Inflammatory macrophage treated with lipopolysaccharide for 1 hour (primary cell): ENCODE data around the gene NPAS3.

Source experiments
- DNase-seq, 2 donors: peaks; one replicate each; pipeline ENCODE4 v3.0.0-alpha.2; 2020 to 2022

The NPAS3 gene

GRCh38 chr14:33814010-33814409, 875.3 kb downstream of the NPAS3 start:
- DNase-seq: no peak

DNA sequence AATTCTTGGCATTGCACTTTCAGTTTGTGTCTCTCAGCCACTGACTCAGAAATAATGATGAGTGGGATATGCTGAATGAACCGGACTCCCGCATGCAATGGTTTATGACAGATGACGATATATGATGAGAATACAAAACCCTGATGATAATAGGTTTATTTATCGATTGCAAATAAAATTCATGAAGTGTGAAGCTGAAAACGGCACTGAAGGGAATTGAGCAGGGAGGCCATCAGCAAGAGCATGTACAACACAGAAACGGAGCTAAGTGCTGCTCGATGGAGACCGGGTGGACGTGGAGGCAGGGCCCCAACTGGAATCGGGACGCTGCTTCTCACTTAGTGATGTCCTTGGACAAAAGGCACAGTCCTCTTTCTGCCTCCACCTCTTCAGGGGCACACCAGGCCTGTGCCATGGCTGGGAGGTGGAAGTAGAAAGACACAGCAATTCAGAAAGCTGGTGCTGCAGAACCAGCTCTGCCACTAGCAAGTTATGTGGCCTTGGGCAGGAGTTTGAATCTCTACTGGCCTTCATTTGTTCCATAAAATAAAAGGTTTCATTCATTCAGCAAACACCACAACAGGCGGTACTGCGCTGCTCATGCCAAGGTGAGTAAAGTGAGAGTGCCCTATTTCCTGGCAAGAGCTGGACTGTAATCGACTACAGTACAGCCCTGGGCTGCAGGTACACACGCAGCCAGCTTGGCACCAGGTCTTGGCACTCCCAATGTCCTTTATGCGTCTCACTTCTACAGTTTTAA, 895.2 kb downstream of the NPAS3 start:
- no peak for DNase-seq

GRCh38 chr14:33834466-33835260, 896.0 kb downstream of the NPAS3 start:
- no peak for DNase-seq

DNA sequence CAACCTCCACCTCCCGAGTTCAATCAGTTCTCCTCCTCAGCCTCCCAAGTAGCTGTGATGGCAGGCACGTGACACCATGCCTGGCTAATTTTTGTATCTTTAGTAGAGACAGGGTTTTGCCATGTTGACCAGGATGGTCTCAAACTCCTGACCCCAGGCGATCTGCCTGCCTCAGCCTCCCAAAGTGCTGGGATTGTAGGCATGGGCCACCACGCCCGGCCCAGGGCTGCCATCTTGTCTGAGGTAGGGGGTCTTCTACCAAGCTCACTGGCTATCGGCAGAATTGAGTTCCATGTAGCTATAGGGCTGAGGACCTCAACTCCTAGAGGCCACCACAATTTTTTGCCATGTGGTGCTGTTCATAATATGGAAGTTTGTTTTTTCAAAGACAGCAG, 896.6 kb downstream of the NPAS3 start:
- no peak for DNase-seq

DNA sequence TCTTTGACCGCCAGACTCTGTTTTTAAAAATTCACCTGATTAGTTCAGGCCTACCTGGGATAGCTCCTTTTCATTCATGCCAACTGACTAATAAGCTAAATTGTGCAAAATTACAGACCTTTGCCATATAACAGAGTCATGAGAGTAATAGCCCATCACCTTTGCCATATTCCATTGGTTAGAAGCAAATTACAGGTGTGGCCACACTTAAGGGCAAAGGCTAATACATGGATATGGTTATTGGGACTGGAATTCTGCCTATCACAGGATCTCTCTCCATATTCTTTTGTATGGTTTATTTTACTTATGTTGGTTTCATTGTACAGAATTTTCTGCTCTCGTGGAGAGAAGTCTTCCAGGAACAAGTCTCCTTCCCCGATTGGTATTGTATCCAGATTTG, 897.0 kb downstream of the NPAS3 start:
- DNase-seq: no peak

DNA sequence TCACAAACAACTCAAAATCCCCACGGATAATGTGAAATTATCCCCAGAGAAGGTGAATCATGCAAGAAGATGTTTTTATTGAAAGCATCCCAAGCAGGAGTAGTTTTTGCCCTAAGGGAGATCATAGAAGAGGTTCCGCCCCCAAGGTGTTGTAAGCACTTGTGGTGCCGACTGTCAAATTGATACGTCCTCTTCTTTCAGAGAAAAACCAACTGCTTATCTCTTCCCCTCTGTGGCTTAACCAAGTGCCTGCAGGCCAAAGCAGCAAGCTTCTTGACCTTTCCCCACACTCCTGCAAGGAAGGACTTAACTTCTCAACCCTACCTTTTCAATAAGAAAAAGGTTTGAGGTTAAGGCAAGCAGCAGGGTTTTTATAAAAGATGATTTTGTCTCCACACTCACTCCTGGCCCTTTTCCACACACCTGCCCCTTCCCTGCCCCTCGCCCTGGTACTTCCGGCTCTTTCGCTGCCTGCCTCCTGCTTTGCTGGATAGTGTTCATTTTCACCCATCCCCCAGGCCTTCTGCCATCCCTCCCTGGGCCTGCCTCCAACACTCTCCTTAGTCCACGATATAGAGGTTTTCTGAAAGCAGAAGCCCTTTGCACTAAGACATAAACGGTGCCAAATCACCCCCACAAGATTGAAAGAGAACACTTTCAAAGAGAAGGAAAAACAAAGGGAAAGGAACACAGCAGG, 897.7 kb downstream of the NPAS3 start:
- DNase-seq: no peak

- DNase-seq: no peak
These were observed 898.4 kb downstream of the NPAS3 start for GRCh38 chr14:33836900-33837577.

DNA sequence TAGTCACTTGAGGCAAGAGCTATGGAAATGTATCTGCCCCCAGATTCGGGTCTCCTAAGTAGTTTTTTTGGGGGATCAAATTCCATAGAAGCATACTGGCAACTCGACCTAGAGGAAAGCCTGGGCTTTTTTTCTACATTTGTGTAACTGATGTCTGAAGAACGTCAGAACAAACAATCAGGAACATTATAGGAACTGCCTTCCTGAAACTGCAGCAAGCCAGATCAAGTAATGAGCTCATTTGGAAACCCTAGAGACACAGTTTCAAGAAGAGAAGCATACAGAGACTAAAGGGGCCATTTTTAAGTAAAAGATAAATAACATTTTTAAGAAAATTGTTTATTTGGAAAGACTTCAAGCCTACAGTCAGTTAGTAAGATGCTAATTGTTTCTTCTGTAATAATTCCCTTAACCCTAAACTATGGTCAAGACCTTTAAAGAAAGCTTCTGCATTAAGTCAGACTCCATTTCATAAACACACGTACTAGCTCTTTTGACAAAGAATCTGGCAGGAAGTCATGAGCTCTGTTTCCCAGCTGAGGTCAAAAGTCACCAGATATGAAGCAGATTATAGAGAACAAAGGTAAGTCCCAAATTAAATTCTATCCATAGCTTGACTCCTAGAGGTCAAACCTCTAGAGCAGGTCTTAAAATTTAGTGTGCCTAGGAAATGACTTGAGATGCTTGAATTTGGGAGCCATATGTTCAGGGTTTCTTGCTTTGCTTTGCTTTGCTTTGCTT, 899.4 kb downstream of the NPAS3 start:
- DNase-seq: no peak

- DNase-seq: peak; percentile 15 to 68
These were observed 900.8 kb downstream of the NPAS3 start for GRCh38 chr14:33839193-33840076.

DNA sequence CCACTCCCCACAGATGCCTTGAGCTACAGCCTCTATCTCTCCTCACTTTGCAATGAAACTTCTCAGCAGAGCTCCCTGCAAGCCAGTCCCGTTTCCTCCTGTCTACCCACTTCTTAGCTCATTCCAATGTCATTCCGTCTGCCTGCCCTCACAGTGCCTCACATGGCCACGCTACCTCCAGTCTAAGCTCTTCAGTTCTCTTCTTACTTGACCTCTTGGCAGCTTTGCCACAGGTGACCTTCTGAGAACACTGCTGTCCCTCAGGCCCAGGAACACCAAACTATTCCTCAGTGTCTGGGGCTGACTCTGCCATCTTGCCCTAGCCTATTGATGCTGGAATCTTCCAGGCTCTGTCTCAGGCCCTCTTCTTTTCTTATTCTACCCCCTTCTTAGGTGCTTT, 902.1 kb downstream of the NPAS3 start:
- DNase-seq: no peak

DNA sequence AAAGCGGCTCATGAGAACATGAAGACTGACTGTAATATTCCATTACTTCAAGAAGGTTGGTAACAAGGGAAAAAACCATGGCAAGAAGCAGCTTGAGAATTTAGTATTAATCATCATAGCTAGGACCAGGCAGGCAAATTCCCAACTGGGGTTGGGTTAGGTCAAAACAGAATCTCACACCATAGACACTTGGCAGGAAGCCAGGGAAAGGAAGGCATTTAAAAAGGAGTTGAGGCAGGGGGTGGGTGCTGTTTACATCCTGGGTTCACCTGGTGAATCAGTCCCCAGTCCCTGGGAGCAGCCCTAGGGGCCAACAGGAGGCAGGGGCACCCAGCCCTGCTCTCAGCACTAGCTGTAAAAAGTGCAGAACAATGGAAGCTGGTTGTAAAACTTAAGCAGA, 903.6 kb downstream of the NPAS3 start:
- DNase-seq: no peak

DNA sequence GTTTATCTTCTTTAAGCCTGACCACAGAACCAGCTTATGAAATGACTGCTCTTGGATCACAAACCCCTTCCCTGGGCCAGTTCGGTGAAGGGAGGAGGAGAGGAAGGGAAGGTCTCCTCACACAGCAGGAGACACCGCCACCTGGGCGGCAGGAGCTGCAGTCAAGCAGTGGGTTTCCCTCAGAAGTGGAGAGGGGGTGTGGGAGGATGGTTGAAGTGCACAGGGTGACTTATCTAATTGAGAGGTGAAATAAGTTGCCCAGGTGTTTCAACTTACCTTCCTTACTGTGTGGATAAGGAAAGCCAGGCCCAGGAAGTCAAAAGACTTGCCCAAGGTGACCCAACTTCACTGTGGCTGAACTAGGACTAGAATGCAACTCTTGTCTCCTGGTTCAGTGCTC, 905.4 kb downstream of the NPAS3 start:
- DNase-seq: no peak

GRCh38 chr14:33846100-33846824, 907.6 kb downstream of the NPAS3 start:
- DNase-seq: no peak

DNA sequence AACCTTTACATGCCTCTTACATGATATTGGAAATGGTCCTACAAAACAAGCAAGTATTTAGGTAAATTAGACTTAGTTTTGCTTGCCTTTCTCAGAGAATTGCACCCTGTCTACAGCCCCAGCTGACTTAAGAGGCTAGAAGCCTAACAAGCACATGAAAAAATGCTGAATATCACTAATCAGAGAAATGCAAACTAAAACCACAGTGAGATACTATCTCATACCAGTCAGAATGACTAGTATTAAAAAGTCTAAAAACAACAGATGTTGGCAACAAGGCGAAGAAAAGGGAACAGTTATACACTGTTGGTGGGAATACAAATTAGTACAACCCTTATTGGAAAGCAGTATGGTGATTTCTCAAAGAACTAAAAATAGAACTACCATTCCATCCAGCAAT, 908.4 kb downstream of the NPAS3 start:
- DNase-seq: no peak

GRCh38 chr14:33848009-33848408, 909.3 kb downstream of the NPAS3 start:
- no peak for DNase-seq

- DNase-seq: peak; percentile 8 to 34
These were observed 910.2 kb downstream of the NPAS3 start for GRCh38 chr14:33848706-33849454.

GRCh38 chr14:33849455-33849801, 910.7 kb downstream of the NPAS3 start:
- DNase-seq: no peak

GRCh38 chr14:33850826-33851225, 912.1 kb downstream of the NPAS3 start:
- DNase-seq: no peak

DNA sequence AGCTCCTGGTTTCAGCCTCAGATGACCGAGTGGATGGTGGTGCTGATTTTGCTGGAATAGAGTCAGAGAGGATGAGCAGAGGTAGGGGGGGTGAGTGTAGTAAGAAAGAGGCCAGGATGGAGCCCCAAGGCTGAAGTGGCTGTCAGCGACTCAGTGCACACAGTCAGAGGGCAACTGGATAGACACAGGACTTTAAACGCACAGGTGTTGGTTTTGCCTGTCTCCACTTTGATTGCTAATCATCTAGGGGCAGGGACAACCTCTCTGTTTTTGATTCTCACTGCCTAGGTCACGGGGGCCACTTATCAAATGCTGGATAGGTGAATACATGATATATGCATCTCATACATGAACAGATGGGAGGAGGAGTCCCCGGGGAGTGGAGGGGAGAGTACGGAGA, 912.7 kb downstream of the NPAS3 start:
- DNase-seq: no peak

GRCh38 chr14:33851931-33852330, 913.3 kb downstream of the NPAS3 start:
- DNase-seq: no peak
